ENCODE results near the gene SLX9.

- TF ChIP-seq POLR2A (IDR thresholded peaks at IDR 0.05; ENCODE audit: low read depth, low read length) (no peak), POLR2AphosphoS5 (IDR thresholded peaks at IDR 0.05; ENCODE audit: low read depth, low read length) (no peak), TAF1 (IDR thresholded peaks at IDR 0.05; ENCODE audit: low read depth, low read length) (no peak), PAX5 (IDR thresholded peaks at IDR 0.05; ENCODE audit: insufficient read depth, low read length, severe bottlenecking) (no peak), SPI1 (IDR thresholded peaks at IDR 0.05; ENCODE audit: low read depth, low read length) (no peak), POU2F2 (IDR thresholded peaks at IDR 0.05; ENCODE audit: low read depth, low read length) (no peak)
Observed at GRCh38 chr21:44904141-44904923, 35.5 kb upstream of the SLX9 start.
